Type B pancreatic cell (in vitro differentiated cells): ENCODE data around the gene ADCK2. TPM values are rescaled to one million over a fixed set of nuclear protein-coding genes. Genes with fewer than 3 reads are reported as not detected.
"Not testable (repeated sequence)": the region's sequence is repeated elsewhere in the genome, so short reads cannot be mapped to it uniquely, and the experiment has no call there.

Source experiments
- DNase-seq: peaks from one replicate; pipeline ENCODE4 v3.0.0; 2021; ENCODE audit warnings: mixed read lengths; ENCODE audit not compliant: unreplicated experiment; ENCODE audit errors: extremely low spot score
- H3K27ac Mint-ChIP-seq: 2 replicates; pipeline ENCODE4 v1.8.0; 2021; ENCODE audit warnings: mild to moderate bottlenecking, mixed read lengths
- H3K27me3 Mint-ChIP-seq: 2 replicates; pipeline ENCODE4 v1.8.0; 2021; ENCODE audit warnings: mixed read lengths
- H3K36me3 Mint-ChIP-seq: 2 replicates; pipeline ENCODE4 v1.8.0; 2021; ENCODE audit warnings: mixed read lengths
- H3K4me1 Mint-ChIP-seq: one replicate; pipeline ENCODE4 v1.8.0; 2021; ENCODE audit warnings: mixed read lengths; ENCODE audit not compliant: unreplicated experiment
- H3K4me3 Mint-ChIP-seq: 2 replicates; pipeline ENCODE4 v1.8.0; 2021; ENCODE audit warnings: mild to moderate bottlenecking, mixed read lengths
- H3K9me3 Mint-ChIP-seq: 2 replicates; pipeline ENCODE4 v1.8.0; 2021; ENCODE audit warnings: mixed read lengths
- CTCF ChIP-seq: fragments of 200-600 bp; sonication (generic); conservative IDR thresholded peaks from 2 replicates; pipeline ENCODE4 v1.5.0; 2021; ENCODE audit warnings: antibody characterized with exemption, mild to moderate bottlenecking
- total RNA-seq: library from RNA; stranded (reverse); gene quantifications from 2 replicates; pipeline ENCODE4 v1.2.1, GENCODE V29; 2021; ENCODE audit warnings: low replicate concordance

ADCK2 gene
- total RNA-seq, 1 donor from 2014 or later, result 16.3 TPM

- no peak for DNase-seq
- peaks cover 5% of the 10 kb centered on the region for H3K36me3 Mint-ChIP-seq
- H3K27ac Mint-ChIP-seq, result no peak overlapping the region
- no peak for TF ChIP-seq CTCF
- peaks cover 4% of the 10 kb centered on the region for H3K4me1 Mint-ChIP-seq
- H3K4me3 Mint-ChIP-seq, result no peak overlapping the region
- H3K9me3 Mint-ChIP-seq, result no peaks in the 10 kb centered on the region
- H3K27me3 Mint-ChIP-seq, result no peaks in the 10 kb centered on the region
These were observed 18.8 kb downstream of the ADCK2 start for GRCh38 chr7:140691376-140692045.

GRCh38 chr7:140693849-140694248 lies 21.1 kb downstream of the ADCK2 start:
- not testable (repeated sequence) for H3K9me3 Mint-ChIP-seq, H3K4me3 Mint-ChIP-seq, H3K27ac Mint-ChIP-seq, DNase-seq, H3K27me3 Mint-ChIP-seq
- Mint-ChIP-seq H3K36me3 (peaks cover 12% of the 10 kb centered on the region), H3K4me1 (peaks cover 23% of the 10 kb centered on the region)

- no peak for TF ChIP-seq CTCF
These were observed 21.8 kb downstream of the ADCK2 start for GRCh38 chr7:140694592-140694991.

GRCh38 chr7:140695381-140695780 lies 22.6 kb downstream of the ADCK2 start:
- Mint-ChIP-seq H3K27me3 (no peaks in the 10 kb centered on the region), H3K27ac (peak overlapping the region; percentile 99), H3K9me3 (no peaks in the 10 kb centered on the region), H3K4me3 (peak overlapping the region; percentile 17), H3K36me3 (peaks cover 12% of the 10 kb centered on the region), H3K4me1 (peaks cover 31% of the 10 kb centered on the region)
- DNase-seq, result no peak
- TF ChIP-seq CTCF, result no peak

More at GRCh38 chr7:140694592-140694991, 21.8 kb downstream of the ADCK2 start:
- no peak for DNase-seq
- H3K36me3 Mint-ChIP-seq, result peaks cover 12% of the 10 kb centered on the region
- H3K4me3 Mint-ChIP-seq, result no peak overlapping the region
- H3K27me3 Mint-ChIP-seq, result no peaks in the 10 kb centered on the region
- peak overlapping the region; percentile 29 for H3K27ac Mint-ChIP-seq
- H3K4me1 Mint-ChIP-seq, result peaks cover 29% of the 10 kb centered on the region
- no peaks in the 10 kb centered on the region for H3K9me3 Mint-ChIP-seq

GRCh38 chr7:140696024-140696679 lies 23.4 kb downstream of the ADCK2 start:
- H3K27me3 Mint-ChIP-seq, result no peaks in the 10 kb centered on the region
- TF ChIP-seq CTCF, result no peak
- peaks cover 31% of the 10 kb centered on the region for H3K4me1 Mint-ChIP-seq
- H3K27ac Mint-ChIP-seq, result peak overlapping the region; percentile 99
- no peaks in the 10 kb centered on the region for H3K9me3 Mint-ChIP-seq
- peak; percentile 93 for DNase-seq
- H3K4me3 Mint-ChIP-seq, result peak overlapping the region; percentile 99
- H3K36me3 Mint-ChIP-seq, result peaks cover 12% of the 10 kb centered on the region
